Neural cell (in vitro differentiated cells): ENCODE results near the gene CD248.

Experiments used
- EP300 ChIP-seq: fragments of 450-650 bp; conservative IDR thresholded peaks from 2 replicates; pipeline ENCODE4 v1.6.1; 2014; ENCODE audit warnings: antibody characterized with exemption, mild to moderate bottlenecking, moderate library complexity; ENCODE audit not compliant: poor library complexity, severe bottlenecking
- EZH2 ChIP-seq: fragments of 200-600, 300-800 bp; shearing (Covaris generic), sonication (generic); IDR thresholded peaks from 2 replicates; pipeline ENCODE4 v1.6.1; 2014; ENCODE audit warnings: antibody characterized with exemption, low read length, borderline replicate concordance, mild to moderate bottlenecking; ENCODE audit not compliant: insufficient read depth, poor library complexity, severe bottlenecking
- MXI1 ChIP-seq: fragments of 450-650 bp; conservative IDR thresholded peaks from 2 replicates; pipeline ENCODE4 v1.6.1; 2014; ENCODE audit warnings: antibody characterized with exemption, mild to moderate bottlenecking; ENCODE audit not compliant: poor library complexity, severe bottlenecking
- POLR2AphosphoS5 ChIP-seq: IDR thresholded peaks from 2 replicates; pipeline ENCODE4 v1.6.1; 2012
- RAD21 ChIP-seq: fragments of 450-650 bp; conservative IDR thresholded peaks from 2 replicates; pipeline ENCODE4 v1.6.1; 2014; ENCODE audit warnings: antibody characterized with exemption, mild to moderate bottlenecking, moderate library complexity
- SMC3 ChIP-seq: fragments of 450-650 bp; conservative IDR thresholded peaks from 2 replicates; pipeline ENCODE4 v1.6.1; 2014; ENCODE audit warnings: antibody characterized with exemption, mild to moderate bottlenecking, moderate library complexity; ENCODE audit not compliant: poor library complexity
- TAF1 ChIP-seq: IDR thresholded peaks from 2 replicates; pipeline ENCODE4 v1.6.1; 2012; ENCODE audit warnings: low read depth
- TF ChIP-seq, protein P1 (sequence below): IDR thresholded peaks from 2 replicates; pipeline ENCODE4 v1.6.1; 2012; ENCODE audit warnings: borderline replicate concordance
- TF ChIP-seq, protein P2 (sequence below): fragments of 450-650 bp; IDR thresholded peaks from 2 replicates; pipeline ENCODE4 v1.5.1; 2014; ENCODE audit warnings: antibody characterized with exemption, mild to moderate bottlenecking, moderate library complexity; ENCODE audit not compliant: poor library complexity, severe bottlenecking

DNA sequence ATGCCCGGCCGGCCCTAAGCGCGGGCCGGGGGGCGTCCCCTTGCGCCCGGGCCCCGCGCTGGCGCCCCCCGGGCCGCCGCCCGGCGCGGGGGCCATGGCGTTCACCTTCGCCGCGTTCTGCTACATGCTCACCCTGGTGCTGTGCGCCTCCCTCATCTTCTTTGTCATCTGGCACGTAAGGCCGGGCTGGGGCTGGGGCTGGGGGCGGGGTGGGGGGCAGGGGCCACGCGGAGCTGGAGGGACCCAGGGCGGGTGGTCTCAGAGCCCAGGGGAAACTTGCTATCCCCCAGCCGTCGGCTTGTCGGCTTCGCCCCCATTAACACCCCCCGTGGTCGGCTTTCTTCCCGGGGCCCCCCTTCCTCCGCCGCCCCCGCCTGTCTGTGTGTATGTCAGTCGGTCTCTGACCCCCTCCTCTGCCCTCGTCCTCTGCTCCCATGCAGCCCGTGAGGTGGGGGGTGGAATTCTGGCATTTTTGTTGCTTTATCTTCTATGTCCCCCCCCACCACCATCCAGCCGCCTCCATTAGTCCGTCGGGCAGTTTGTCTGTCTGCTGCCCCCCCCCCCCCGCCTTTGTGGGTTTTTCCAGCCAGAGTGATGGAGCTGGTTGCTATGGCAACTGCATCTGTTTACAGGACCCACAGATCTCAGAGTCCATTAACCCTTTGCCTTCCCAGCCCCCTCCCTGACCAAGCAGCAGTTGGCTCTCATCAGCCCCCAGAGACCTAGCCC is 38.3 kb downstream of the CD248 start:
- TF ChIP-seq TAF1 (no peak), SMC3 (no peak), POLR2AphosphoS5 (no peak), EZH2 (no peak), MXI1 (peak; percentile 4), EP300 (no peak), RAD21 (no peak)
- TF ChIP-seq, protein P1, sequence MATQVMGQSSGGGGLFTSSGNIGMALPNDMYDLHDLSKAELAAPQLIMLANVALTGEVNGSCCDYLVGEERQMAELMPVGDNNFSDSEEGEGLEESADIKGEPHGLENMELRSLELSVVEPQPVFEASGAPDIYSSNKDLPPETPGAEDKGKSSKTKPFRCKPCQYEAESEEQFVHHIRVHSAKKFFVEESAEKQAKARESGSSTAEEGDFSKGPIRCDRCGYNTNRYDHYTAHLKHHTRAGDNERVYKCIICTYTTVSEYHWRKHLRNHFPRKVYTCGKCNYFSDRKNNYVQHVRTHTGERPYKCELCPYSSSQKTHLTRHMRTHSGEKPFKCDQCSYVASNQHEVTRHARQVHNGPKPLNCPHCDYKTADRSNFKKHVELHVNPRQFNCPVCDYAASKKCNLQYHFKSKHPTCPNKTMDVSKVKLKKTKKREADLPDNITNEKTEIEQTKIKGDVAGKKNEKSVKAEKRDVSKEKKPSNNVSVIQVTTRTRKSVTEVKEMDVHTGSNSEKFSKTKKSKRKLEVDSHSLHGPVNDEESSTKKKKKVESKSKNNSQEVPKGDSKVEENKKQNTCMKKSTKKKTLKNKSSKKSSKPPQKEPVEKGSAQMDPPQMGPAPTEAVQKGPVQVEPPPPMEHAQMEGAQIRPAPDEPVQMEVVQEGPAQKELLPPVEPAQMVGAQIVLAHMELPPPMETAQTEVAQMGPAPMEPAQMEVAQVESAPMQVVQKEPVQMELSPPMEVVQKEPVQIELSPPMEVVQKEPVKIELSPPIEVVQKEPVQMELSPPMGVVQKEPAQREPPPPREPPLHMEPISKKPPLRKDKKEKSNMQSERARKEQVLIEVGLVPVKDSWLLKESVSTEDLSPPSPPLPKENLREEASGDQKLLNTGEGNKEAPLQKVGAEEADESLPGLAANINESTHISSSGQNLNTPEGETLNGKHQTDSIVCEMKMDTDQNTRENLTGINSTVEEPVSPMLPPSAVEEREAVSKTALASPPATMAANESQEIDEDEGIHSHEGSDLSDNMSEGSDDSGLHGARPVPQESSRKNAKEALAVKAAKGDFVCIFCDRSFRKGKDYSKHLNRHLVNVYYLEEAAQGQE: no peak
- TF ChIP-seq, protein P2, sequence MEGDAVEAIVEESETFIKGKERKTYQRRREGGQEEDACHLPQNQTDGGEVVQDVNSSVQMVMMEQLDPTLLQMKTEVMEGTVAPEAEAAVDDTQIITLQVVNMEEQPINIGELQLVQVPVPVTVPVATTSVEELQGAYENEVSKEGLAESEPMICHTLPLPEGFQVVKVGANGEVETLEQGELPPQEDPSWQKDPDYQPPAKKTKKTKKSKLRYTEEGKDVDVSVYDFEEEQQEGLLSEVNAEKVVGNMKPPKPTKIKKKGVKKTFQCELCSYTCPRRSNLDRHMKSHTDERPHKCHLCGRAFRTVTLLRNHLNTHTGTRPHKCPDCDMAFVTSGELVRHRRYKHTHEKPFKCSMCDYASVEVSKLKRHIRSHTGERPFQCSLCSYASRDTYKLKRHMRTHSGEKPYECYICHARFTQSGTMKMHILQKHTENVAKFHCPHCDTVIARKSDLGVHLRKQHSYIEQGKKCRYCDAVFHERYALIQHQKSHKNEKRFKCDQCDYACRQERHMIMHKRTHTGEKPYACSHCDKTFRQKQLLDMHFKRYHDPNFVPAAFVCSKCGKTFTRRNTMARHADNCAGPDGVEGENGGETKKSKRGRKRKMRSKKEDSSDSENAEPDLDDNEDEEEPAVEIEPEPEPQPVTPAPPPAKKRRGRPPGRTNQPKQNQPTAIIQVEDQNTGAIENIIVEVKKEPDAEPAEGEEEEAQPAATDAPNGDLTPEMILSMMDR: no peak
